D721Med (cell line): ENCODE results near the gene ALPL.

Experiments used
- DNase-seq: peaks from one replicate; pipeline ENCODE4 v3.0.0; 2011; ENCODE audit warnings: low spot score; ENCODE audit not compliant: insufficient read length
- FAIRE-seq: peaks from 2 replicates; lab custom pipeline; 2011; peaks lifted over from hg19 to GRCh38; lab: Jason Lieb, UNC
- CTCF ChIP-seq: IDR thresholded peaks from 2 replicates; pipeline ENCODE4 v1.5.1; 2012; ENCODE audit warnings: mild to moderate bottlenecking, control low read depth; ENCODE audit not compliant: insufficient read depth; ENCODE audit errors: missing control alignments

Gene ALPL

GRCh38 chr1:21532992-21533534 lies 23.8 kb downstream of the ALPL start:
- DNase-seq (no peak), FAIRE-seq (no peak)
- no peak for TF ChIP-seq CTCF

GRCh38 chr1:21534146-21534545 lies 24.9 kb downstream of the ALPL start:
- FAIRE-seq (no peak), DNase-seq (no peak)
- TF ChIP-seq CTCF, result no peak

- DNase-seq (no peak), FAIRE-seq (no peak)
- peak; percentile 57 for TF ChIP-seq CTCF
These were observed 25.6 kb downstream of the ALPL start for GRCh38 chr1:21534674-21535378.

GRCh38 chr1:21536218-21536617 lies 27.0 kb downstream of the ALPL start:
- FAIRE-seq (no peak), DNase-seq (no peak)
- no peak for TF ChIP-seq CTCF

GRCh38 chr1:21537511-21537931 lies 28.3 kb downstream of the ALPL start:
- FAIRE-seq (no peak), DNase-seq (no peak)
- no peak for TF ChIP-seq CTCF

GRCh38 chr1:21537932-21538630 lies 28.9 kb downstream of the ALPL start:
- FAIRE-seq (no peak), DNase-seq (no peak)
- no peak for TF ChIP-seq CTCF

GRCh38 chr1:21539933-21540332 lies 30.7 kb downstream of the ALPL start:
- DNase-seq, result no peak
- FAIRE-seq, result no peak
- TF ChIP-seq CTCF, result peak; percentile 14
